HG02610 (cell line): Measurements from ENCODE around the gene FANCC.
A peak's percentile ranks its signal among the peaks of the same experiment; 100 is the strongest.
"Not testable (repeated sequence)": the region's sequence is repeated elsewhere in the genome, so short reads cannot be mapped to it uniquely, and the experiment has no call there.

ENCODE experiments used
- ATAC-seq: cut with Tn5 transposase; IDR thresholded peaks from one replicate; pipeline ENCODE4 v1.9.1; 2021; ENCODE audit warnings: mild to moderate bottlenecking, moderate library complexity; ENCODE audit not compliant: unreplicated experiment

Gene FANCC

GRCh38 chr9:95332860-95333259 is 15.4 kb upstream of the FANCC start:
- no peak for ATAC-seq

- no peak for ATAC-seq
Measured at GRCh38 chr9:95330720-95331404, 13.4 kb upstream of the FANCC start.

- not testable (repeated sequence) for ATAC-seq
Measured at GRCh38 chr9:95329061-95329460, 11.6 kb upstream of the FANCC start.

- no peak for ATAC-seq
Measured at GRCh38 chr9:95327239-95327865, 9.8 kb upstream of the FANCC start.

- no peak for ATAC-seq
Measured at GRCh38 chr9:95325221-95325620, 7.7 kb upstream of the FANCC start.

- no peak for ATAC-seq
Measured at GRCh38 chr9:95317893-95318211, 343 bp upstream of the FANCC start.

- peak; percentile 31 for ATAC-seq
Measured at GRCh38 chr9:95316794-95317118, 753 bp downstream of the FANCC start.

GRCh38 chr9:95316274-95316673 is 1.2 kb downstream of the FANCC start:
- ATAC-seq, result no peak

GRCh38 chr9:95315108-95315746 is 2.3 kb downstream of the FANCC start:
- ATAC-seq, result no peak

GRCh38 chr9:95313010-95313498 is 4.5 kb downstream of the FANCC start:
- no peak for ATAC-seq

- no peak for ATAC-seq
Measured at GRCh38 chr9:95311961-95312360, 5.5 kb downstream of the FANCC start.

- no peak for ATAC-seq
Measured at GRCh38 chr9:95307538-95307937, 10.0 kb downstream of the FANCC start.

- no peak for ATAC-seq
Measured at GRCh38 chr9:95306819-95307218, 10.7 kb downstream of the FANCC start.

- no peak for ATAC-seq
Measured at GRCh38 chr9:95305770-95306492, 11.6 kb downstream of the FANCC start.

- ATAC-seq, result no peak
Measured at GRCh38 chr9:95302479-95302878, 15.0 kb downstream of the FANCC start.

- no peak for ATAC-seq
Measured at GRCh38 chr9:95297760-95298159, 19.7 kb downstream of the FANCC start.

- ATAC-seq, result no peak
Measured at GRCh38 chr9:95297316-95297715, 20.2 kb downstream of the FANCC start.

GRCh38 chr9:95296761-95297160 is 20.7 kb downstream of the FANCC start:
- ATAC-seq, result no peak

GRCh38 chr9:95293296-95293695 is 24.2 kb downstream of the FANCC start:
- not testable (repeated sequence) for ATAC-seq

- no peak for ATAC-seq
Measured at GRCh38 chr9:95292226-95292625, 25.3 kb downstream of the FANCC start.

GRCh38 chr9:95286151-95286550 is 31.4 kb downstream of the FANCC start:
- ATAC-seq, result no peak

- ATAC-seq, result no peak
Measured at GRCh38 chr9:95285307-95285706, 32.2 kb downstream of the FANCC start.
